Measurements from ENCODE around the gene CHST9. TPM values are rescaled to one million over a fixed set of nuclear protein-coding genes. Genes with fewer than 3 reads are reported as not detected.
"Not testable (repeated sequence)": the region's sequence is repeated elsewhere in the genome, so short reads cannot be mapped to it uniquely, and the experiment has no call there.

The CHST9 gene
- total and polyA plus RNA-seq, 2 of the 13 experiments (the other 11 are each of a cell fraction or from before 2014, with no cell fraction given) = 3.2 to 9.6 TPM

DNA sequence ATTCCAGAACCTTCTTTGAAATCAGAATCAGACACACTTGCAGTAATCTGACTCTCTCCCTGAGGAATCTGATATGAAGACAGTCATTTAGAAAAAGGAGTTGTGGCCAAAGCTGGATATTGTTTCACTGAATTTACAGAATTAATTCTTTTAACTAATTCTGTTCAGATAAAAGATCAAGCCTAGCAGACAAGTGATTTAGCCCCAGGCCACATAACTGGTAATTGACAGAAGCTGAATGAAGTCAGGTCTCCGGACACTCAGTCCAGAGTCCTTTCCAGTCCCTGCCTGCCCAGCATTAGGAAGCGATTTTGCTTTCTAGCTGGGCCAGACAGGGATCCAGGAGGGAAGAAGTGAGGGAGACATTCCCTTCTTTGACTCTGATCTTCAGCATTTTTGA is 208.9 kb downstream of the CHST9 start (continued):
- TF ChIP-seq ETV5 (CRISPR knock-in tag; IDR thresholded peaks at IDR 0.05; ENCODE audit: borderline replicate concordance) = no peak
- TF ChIP-seq, protein P1, sequence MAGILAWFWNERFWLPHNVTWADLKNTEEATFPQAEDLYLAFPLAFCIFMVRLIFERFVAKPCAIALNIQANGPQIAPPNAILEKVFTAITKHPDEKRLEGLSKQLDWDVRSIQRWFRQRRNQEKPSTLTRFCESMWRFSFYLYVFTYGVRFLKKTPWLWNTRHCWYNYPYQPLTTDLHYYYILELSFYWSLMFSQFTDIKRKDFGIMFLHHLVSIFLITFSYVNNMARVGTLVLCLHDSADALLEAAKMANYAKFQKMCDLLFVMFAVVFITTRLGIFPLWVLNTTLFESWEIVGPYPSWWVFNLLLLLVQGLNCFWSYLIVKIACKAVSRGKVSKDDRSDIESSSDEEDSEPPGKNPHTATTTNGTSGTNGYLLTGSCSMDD (CRISPR knock-in tag; IDR thresholded peaks at IDR 0.05) = no peak

DNA sequence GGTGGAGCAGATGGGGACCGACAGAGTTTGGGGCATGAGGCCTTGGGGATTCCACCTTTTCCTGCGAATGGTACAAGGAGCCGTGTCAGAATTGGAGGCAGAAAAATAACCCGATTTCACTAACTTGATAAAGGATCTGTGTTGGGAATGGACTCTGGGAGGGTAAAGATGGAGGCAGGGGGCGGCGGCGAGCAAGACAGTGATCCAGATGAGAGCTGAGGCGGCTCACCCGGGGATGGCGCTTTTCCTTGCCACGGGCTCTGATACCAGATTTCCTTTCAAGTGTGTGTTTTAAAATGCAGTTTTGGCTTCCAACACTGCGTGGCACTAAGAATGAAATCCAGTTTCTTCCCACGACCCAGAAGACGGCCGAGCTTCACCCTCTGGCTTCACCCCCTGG is 212.6 kb downstream of the CHST9 start:
- ATAC-seq; H2AFZ ChIP-seq (ENCODE audit: low read length); H3K4me2 ChIP-seq (ENCODE audit: low read depth, low read length); DNase-seq (ENCODE audit: low spot score); H3K27me3 ChIP-seq (ENCODE audit: control insufficient read depth in 1 of 2, insufficient read depth in 2 of 2, low read length in 2 of 2); BruUV-seq (replicated peaks); FAIRE-seq; H3K4me1 ChIP-seq (ENCODE audit: insufficient read depth, low read length); H3K4me3 ChIP-seq (replicated peaks in 1 of 3; ENCODE audit: insufficient read depth in 1 of 3, low read depth in 2 of 3, low read length in 3 of 3); H3K36me3 ChIP-seq (replicated peaks in 1 of 2; ENCODE audit: control insufficient read depth in 1 of 2, insufficient read depth in 2 of 2, low read length in 2 of 2); H3K27ac ChIP-seq (ENCODE audit: extremely low read length, insufficient read depth, low read length); H3K9me3 ChIP-seq (ENCODE audit: low read length); H3K79me2 ChIP-seq (ENCODE audit: insufficient read depth, low read length); H3K9ac ChIP-seq (ENCODE audit: insufficient read depth, low read depth, low read length); CTCF ChIA-PET (ENCODE audit: low intra/inter-chr PET ratio, low total read pairs); in situ Hi-C loops (cut with HindIII; ENCODE audit: extremely low pct_ligation_motif_present, low pct_unique_long_range_greater_than_20kb); H4K20me1 ChIP-seq (ENCODE audit: insufficient read depth, low read length); POLR2A ChIA-PET: not testable (repeated sequence)
- WGBS (ENCODE audit: low lambda C conversion rate) = 93% methylated on average over 9 of the region's 15 CpGs
- intact Hi-C loops (cut with micrococcal nuclease; ENCODE audit: unreplicated experiment) = loop anchor here (10.0 kb wide), 1 partner anchor 58 kb away; no protein-coding TSS in a partner anchor

DNA sequence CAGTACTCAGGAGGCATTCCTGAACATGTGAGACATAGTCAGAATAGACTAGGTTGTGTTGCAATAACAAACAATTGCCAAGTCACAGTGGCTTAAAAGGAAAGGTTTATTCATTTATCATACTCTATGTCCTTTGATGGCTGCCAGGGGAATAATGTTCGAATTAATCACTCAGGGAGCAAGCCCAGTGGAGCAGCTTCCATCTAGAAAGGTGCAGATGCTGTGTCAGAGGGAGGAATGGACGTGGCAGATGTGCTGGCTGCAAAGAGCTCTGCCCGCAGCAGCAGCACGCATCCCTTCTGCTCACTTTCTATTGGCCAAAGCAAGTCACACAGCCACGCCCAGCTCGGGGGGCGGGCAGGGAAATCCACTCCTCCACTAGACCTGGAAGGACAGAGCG is 213.7 kb downstream of the CHST9 start:
- DNase-seq (ENCODE audit: low spot score) (no peak), ATAC-seq (no peak), FAIRE-seq (no peak)
- ChIA-PET POLR2A (no interaction called here), CTCF (ENCODE audit: low intra/inter-chr PET ratio, low total read pairs) (no interaction called here)
- H3K36me3 ChIP-seq (replicated peaks in 1 of 2; ENCODE audit: control insufficient read depth in 1 of 2, insufficient read depth in 2 of 2, low read length in 2 of 2) = no peaks in the 10 kb centered on the region
- no peak overlapping the region for H3K4me2 ChIP-seq (ENCODE audit: low read depth, low read length)
- intact Hi-C loops (cut with micrococcal nuclease; ENCODE audit: unreplicated experiment) = loop anchor here (10.0 kb wide), 1 partner anchor 57 kb away; no protein-coding TSS in a partner anchor
- TF ChIP-seq CEBPB (IDR thresholded peaks at IDR 0.05; ENCODE audit: borderline replicate concordance, low read depth, low read length) (0 out of 2 replicates have a peak, but pooled peaks have one; percentile 6), ZNF10 (CRISPR knock-in tag; IDR thresholded peaks at IDR 0.05; ENCODE audit: borderline replicate concordance, low read depth) (no peak)
- H3K27ac ChIP-seq (ENCODE audit: extremely low read length, insufficient read depth, low read length) = no peak overlapping the region
- no peaks in the 10 kb centered on the region for H3K27me3 ChIP-seq (ENCODE audit: control insufficient read depth in 1 of 2, insufficient read depth in 2 of 2, low read length in 2 of 2)
- no peaks in the 10 kb centered on the region for H4K20me1 ChIP-seq (ENCODE audit: insufficient read depth, low read length)
- no peaks in the 10 kb centered on the region for H3K9me3 ChIP-seq (ENCODE audit: low read length)
- no peaks in the 10 kb centered on the region for H3K79me2 ChIP-seq (ENCODE audit: insufficient read depth, low read length)
- no TSS peak for BruUV-seq (replicated peaks)
- no peak overlapping the region for H3K9ac ChIP-seq (ENCODE audit: insufficient read depth, low read depth, low read length)
- no peaks in the 10 kb centered on the region for H3K4me1 ChIP-seq (ENCODE audit: insufficient read depth, low read length)
- no peak overlapping the region for H2AFZ ChIP-seq (ENCODE audit: low read length)
- H3K4me3 ChIP-seq (replicated peaks in 1 of 3; ENCODE audit: insufficient read depth in 1 of 3, low read depth in 2 of 3, low read length in 3 of 3) = no peak overlapping the region
- 86% methylated on average over 8 of the region's 8 CpGs for WGBS (ENCODE audit: low lambda C conversion rate)
- in situ Hi-C loops (cut with HindIII; ENCODE audit: extremely low pct_ligation_motif_present, low pct_unique_long_range_greater_than_20kb) = no loop called here
